ENCODE measurements around the gene GCHFR. TPM values are rescaled to one million over a fixed set of nuclear protein-coding genes. Genes with fewer than 3 reads are reported as not detected.

The GCHFR gene
- polyA plus RNA-seq, 1 of the 3 experiments (the other 2 are of a cell fraction), result 0.67 TPM

- no peak for TF ChIP-seq CHD2 (IDR thresholded peaks at IDR 0.05; ENCODE audit: low read length, partially characterized antibody)
Observed at GRCh38 chr15:40716165-40716564, 47.7 kb upstream of the GCHFR start (continued).

GRCh38 chr15:40721701-40722100 is 42.2 kb upstream of the GCHFR start:
- Histone ChIP-seq H3K4me2 (no peak overlapping the region), H3K27ac (ENCODE audit: low read depth in 2 of 2, low read length in 1 of 2) (no peak overlapping the region), H4K20me1 (ENCODE audit: insufficient read depth) (no peaks in the 10 kb centered on the region), H3K4me3 (ENCODE audit: low read depth in 2 of 2, low read length in 1 of 2) (no peak overlapping the region), H3K4me1 (ENCODE audit: control insufficient read depth in 1 of 2, insufficient read depth in 2 of 2, low read depth in 1 of 2, low read length in 1 of 2) (peaks cover 0 to 8% of the 10 kb centered on the region in 2 experiments; a peak in 1 of 4 replicates), H3K9ac (no peak overlapping the region), H3K36me3 (replicated peaks in 1 of 2; ENCODE audit: control insufficient read depth in 1 of 2, insufficient read depth in 2 of 2, low read length in 1 of 2) (peaks cover 2 to 15% of the 10 kb centered on the region in 2 experiments), H3K79me2 (ENCODE audit: insufficient read depth) (no peaks in the 10 kb centered on the region), H2AFZ (ENCODE audit: low read depth) (no peak overlapping the region), H3K9me3 (no peaks in the 10 kb centered on the region), H3K9me2 (no peaks in the 10 kb centered on the region), H3F3A (replicated peaks; ENCODE audit: insufficient read depth) (peaks cover 13% of the 10 kb centered on the region), H3K27me3 (ENCODE audit: insufficient read depth) (no peaks in the 10 kb centered on the region)
- POLR2A ChIA-PET, result interaction anchor here (0.6 to 0.7 kb wide), 2 partner anchors 46 to 111 kb away, joined by 3 to 4 read pairs; no protein-coding TSS in a partner anchor
- no peak for TF ChIP-seq MXI1 (IDR thresholded peaks at IDR 0.05; ENCODE audit: low read depth, low read length)
- TF ChIP-seq USF1 (IDR thresholded peaks at IDR 0.05; ENCODE audit: borderline replicate concordance, low read depth), result no peak
- DNase-seq, result no peak
- WGBS (ENCODE audit: low lambda C conversion rate), result 93% methylated on average over 1 of the region's 1 CpG
- CTCF ChIA-PET, result interaction anchor here (0.8 to 1.6 kb wide), 3 partner anchors 45 to 61 kb away, joined by 3 to 5 read pairs (median 4); no protein-coding TSS in a partner anchor

GRCh38 chr15:40722354-40722753 is 41.5 kb upstream of the GCHFR start:
- no peak overlapping the region for H3K9ac ChIP-seq
- TF ChIP-seq NFIC (IDR thresholded peaks at IDR 0.05; ENCODE audit: borderline replicate concordance), result no peak
- TF ChIP-seq SIN3A (IDR thresholded peaks at IDR 0.05; ENCODE audit: borderline replicate concordance, low read depth, low read length), result no peak
- no peak for TF ChIP-seq POLR2AphosphoS5 (IDR thresholded peaks at IDR 0.05; ENCODE audit: low read depth, low read length)
- TF ChIP-seq RCOR1 (IDR thresholded peaks at IDR 0.05; ENCODE audit: low read length), result no peak
- no peak for TF ChIP-seq FOSL2 (IDR thresholded peaks at IDR 0.05; ENCODE audit: borderline replicate concordance, low read depth)
- TF ChIP-seq FOXM1 (IDR thresholded peaks at IDR 0.05; ENCODE audit: low read depth), result no peak
- no peak for TF ChIP-seq PBX3 (IDR thresholded peaks at IDR 0.05)
- TF ChIP-seq IRF3 (IDR thresholded peaks at IDR 0.05; ENCODE audit: low read depth, low read length), result no peak
- no peak for TF ChIP-seq JUND (IDR thresholded peaks at IDR 0.05)
- TF ChIP-seq GABPA (IDR thresholded peaks at IDR 0.05; ENCODE audit: low read depth), result no peak
- TF ChIP-seq EZH2phosphoT487 (IDR thresholded peaks at IDR 0.05; ENCODE audit: borderline replicate concordance, low read depth), result no peak
- no peak for TF ChIP-seq RXRA (IDR thresholded peaks at IDR 0.05; ENCODE audit: borderline replicate concordance, low read depth)
- no peak for TF ChIP-seq RFX5 (IDR thresholded peaks at IDR 0.05; ENCODE audit: low read length)
- TF ChIP-seq REST (IDR thresholded peaks at IDR 0.05; ENCODE audit: low read depth, low read length), result no peak
- no peak overlapping the region for H3K4me2 ChIP-seq
- H2AFZ ChIP-seq (ENCODE audit: low read depth), result no peak overlapping the region
- no peaks in the 10 kb centered on the region for H3K79me2 ChIP-seq (ENCODE audit: insufficient read depth)
- 93% methylated on average over 4 of the region's 4 CpGs for WGBS (ENCODE audit: low lambda C conversion rate)
- no peak for DNase-seq
- no peaks in the 10 kb centered on the region for H3K9me2 ChIP-seq
- H3K4me1 ChIP-seq (ENCODE audit: control insufficient read depth in 1 of 2, insufficient read depth in 2 of 2, low read depth in 1 of 2, low read length in 1 of 2), result peaks cover 0 to 8% of the 10 kb centered on the region in 2 experiments; a peak in 1 of 4 replicates
- H4K20me1 ChIP-seq (ENCODE audit: insufficient read depth), result no peaks in the 10 kb centered on the region
- peaks cover 2 to 15% of the 10 kb centered on the region in 2 experiments for H3K36me3 ChIP-seq (replicated peaks in 1 of 2; ENCODE audit: control insufficient read depth in 1 of 2, insufficient read depth in 2 of 2, low read length in 1 of 2)
- CTCF ChIA-PET, result interaction anchor here (1.0 to 2.0 kb wide), 5 partner anchors 10 to 60 kb away, joined by 4 to 7 read pairs (median 5); no protein-coding TSS in a partner anchor
- no peaks in the 10 kb centered on the region for H3K27me3 ChIP-seq (ENCODE audit: insufficient read depth)
- POLR2A ChIA-PET, result no interaction called here
- H3K4me3 ChIP-seq (ENCODE audit: low read depth in 2 of 2, low read length in 1 of 2), result no peak overlapping the region
- H3K9me3 ChIP-seq, result no peaks in the 10 kb centered on the region
- H3F3A ChIP-seq (replicated peaks; ENCODE audit: insufficient read depth), result peaks cover 13% of the 10 kb centered on the region
- H3K27ac ChIP-seq (ENCODE audit: low read depth in 2 of 2, low read length in 1 of 2), result no peak overlapping the region

All from SK-N-SH (cell line).